Lower leg skin (tissue), 4 donors: ENCODE data around the gene PRRT1. TPM values are rescaled to one million over a fixed set of nuclear protein-coding genes. Genes with fewer than 3 reads are reported as not detected.

Experiments
- DNase-seq, 2 donors: peaks; one replicate each; pipeline ENCODE4 v3.0.0-alpha.2; 2019; ENCODE audit warnings: low spot score in 2 of 2
- H3K4me3 ChIP-seq: fragments of 200-600 bp; sonication (generic); 2 replicates; pipeline ENCODE4 v1.5.1; 2017; ENCODE audit warnings: mild to moderate bottlenecking, low read depth; ENCODE audit not compliant: poor library complexity, severe bottlenecking
- POLR2A ChIP-seq, 2 donors: fragments of 450-650 bp; IDR thresholded peaks; one replicate each; pipeline ENCODE4 v1.6.1; 2016 to 2017; ENCODE audit warnings: antibody characterized with exemption in 2 of 2, mild to moderate bottlenecking in 1 of 2, moderate library complexity in 1 of 2
- WGBS, 2 donors: methylation state at CpG; one replicate each; pipeline ENCODE4 v1.1.5; 2018; 5-methylcytosine and 5-hydroxymethylcytosine counted together
- intact Hi-C: fragments of 100-400 bp; cut with DNase I; formaldehyde crosslinking; loops from one replicate; pipeline ENCODE4 v1.15.0; 2023; ENCODE audit warnings: low total_unique reads
- total RNA-seq, 4 donors: library from RNA; depleted of rRNA; stranded (reverse); fragments of >200 nt; gene quantifications; one replicate each; pipeline ENCODE4 v1.1.0, GENCODE V29; 2016
- TF ChIP-seq, protein P1 (sequence below), 3 donors: fragments of 450-650 bp; IDR thresholded peaks; one replicate each; pipeline ENCODE4 v1.5.1; 2016; ENCODE audit warnings: antibody characterized with exemption in 3 of 3, mild to moderate bottlenecking in 3 of 3, moderate library complexity in 2 of 3

PRRT1 gene
- total RNA-seq, 4 donors from 2014 or later: 0.56 to 2.6 (median 0.94) TPM

DNA sequence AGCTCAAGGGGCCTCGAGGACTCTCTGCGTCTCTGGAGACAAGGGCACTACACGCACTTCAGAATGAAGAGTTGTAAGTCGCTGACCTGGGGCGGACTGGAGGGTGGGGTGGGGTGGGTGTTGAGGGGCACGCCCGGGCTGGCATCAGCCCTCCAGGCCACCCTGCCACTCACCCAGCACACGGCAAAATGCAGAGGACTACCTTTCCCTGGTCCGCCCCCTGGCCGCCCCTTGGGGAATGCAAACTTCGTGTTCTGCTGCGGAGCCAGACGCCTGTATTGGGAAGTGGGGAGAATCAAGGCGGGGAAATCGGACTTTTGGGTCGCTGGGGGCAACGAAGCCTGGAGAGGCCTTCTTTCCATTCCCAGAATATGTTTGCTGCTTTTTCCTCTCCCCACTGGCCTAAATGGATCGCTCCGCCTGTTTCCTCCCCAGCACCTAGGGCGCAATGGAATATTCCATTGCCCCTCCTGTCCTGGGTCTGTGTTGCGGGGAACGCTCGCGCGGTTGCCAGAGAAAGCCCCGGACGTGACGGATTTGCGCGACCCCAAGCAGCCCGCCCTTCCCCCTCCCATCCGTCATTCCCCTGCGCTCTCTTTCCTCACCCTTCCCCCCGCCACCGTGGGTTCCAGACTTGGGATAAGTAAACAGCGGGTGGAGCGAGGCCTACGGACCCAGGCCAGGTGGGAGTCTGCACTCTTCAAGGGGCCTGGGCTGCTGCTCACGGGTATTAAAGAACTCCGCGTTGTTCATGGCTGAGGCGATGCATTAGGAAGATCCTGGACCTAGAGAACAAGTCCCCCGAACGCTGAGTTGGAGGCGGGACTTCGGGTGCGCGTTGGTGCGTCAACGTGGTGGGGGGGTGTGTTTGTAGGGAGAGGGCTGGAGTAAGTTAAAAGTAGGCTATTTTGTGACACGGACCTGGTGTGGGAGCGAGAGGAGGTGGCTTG is 2.1 kb upstream of the PRRT1 start, which contains the start of gene PPT2:
Gene PPT2 (plus strand): TSS at position 578 of the 950 bp plus-strand sequence. CDS start 454 bp downstream, outside the sequence.
- peak within 1 kb of the TSS; percentile 76 for H3K4me3 ChIP-seq
- intact Hi-C loops: no loop called here
- no peak for TF ChIP-seq POLR2A (IDR thresholded peaks at IDR 0.05)
- TF ChIP-seq, protein P1, sequence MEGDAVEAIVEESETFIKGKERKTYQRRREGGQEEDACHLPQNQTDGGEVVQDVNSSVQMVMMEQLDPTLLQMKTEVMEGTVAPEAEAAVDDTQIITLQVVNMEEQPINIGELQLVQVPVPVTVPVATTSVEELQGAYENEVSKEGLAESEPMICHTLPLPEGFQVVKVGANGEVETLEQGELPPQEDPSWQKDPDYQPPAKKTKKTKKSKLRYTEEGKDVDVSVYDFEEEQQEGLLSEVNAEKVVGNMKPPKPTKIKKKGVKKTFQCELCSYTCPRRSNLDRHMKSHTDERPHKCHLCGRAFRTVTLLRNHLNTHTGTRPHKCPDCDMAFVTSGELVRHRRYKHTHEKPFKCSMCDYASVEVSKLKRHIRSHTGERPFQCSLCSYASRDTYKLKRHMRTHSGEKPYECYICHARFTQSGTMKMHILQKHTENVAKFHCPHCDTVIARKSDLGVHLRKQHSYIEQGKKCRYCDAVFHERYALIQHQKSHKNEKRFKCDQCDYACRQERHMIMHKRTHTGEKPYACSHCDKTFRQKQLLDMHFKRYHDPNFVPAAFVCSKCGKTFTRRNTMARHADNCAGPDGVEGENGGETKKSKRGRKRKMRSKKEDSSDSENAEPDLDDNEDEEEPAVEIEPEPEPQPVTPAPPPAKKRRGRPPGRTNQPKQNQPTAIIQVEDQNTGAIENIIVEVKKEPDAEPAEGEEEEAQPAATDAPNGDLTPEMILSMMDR (IDR thresholded peaks at IDR 0.05): no peak
- DNase-seq: peak; percentile 88 to 98
- 1% methylated on average over 50 to 52 of the region's 52 CpGs for WGBS, 2 donors

DNA sequence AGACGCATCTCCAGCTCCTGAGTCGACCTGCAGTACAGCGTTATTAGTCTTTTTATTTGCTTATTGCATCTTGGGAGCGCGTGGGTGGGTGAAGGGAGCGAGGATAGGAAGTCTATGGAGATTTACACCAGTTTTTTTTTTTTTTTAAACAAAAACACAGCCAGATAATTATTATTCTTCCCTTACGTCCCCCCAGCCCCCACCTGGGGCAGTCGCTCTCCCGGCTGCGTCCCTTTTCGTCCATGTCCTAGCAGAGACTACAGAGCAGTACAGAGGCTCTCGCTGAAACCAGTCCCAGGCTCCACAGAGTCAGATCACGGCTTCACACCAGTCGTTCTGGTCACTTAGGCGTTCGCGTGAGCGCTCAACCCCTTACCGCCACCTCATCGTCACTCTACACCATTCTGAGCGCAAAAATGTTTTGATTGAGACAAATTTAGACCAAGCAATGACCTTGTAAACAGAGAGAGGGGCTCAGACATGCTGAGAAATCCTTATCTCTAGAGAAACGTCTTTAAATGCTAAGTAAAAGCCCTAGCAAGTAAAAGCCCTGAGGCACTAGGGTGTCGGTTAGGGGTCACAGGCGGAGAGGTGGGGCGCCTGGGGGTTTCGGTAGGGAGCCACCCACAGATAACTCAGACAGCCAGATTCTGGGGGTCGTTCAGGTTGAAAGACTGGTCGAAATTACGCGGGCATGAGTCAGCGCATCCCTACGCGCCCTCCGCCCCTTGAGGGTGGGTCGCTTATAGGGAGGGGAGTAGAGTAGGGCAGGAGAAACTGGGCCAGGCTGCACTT is 1.2 kb upstream of the PRRT1 start:
- intact Hi-C loops: no loop called here
- peak overlapping the region; percentile 76 for H3K4me3 ChIP-seq
- TF ChIP-seq, protein P1 (IDR thresholded peaks at IDR 0.05): no peak
- TF ChIP-seq POLR2A (IDR thresholded peaks at IDR 0.05): no peak
- WGBS, 2 donors: 18 to 25% methylated on average over 35 of the region's 35 CpGs
- DNase-seq: peak in 1 of 2 donors; percentile 26

DNA sequence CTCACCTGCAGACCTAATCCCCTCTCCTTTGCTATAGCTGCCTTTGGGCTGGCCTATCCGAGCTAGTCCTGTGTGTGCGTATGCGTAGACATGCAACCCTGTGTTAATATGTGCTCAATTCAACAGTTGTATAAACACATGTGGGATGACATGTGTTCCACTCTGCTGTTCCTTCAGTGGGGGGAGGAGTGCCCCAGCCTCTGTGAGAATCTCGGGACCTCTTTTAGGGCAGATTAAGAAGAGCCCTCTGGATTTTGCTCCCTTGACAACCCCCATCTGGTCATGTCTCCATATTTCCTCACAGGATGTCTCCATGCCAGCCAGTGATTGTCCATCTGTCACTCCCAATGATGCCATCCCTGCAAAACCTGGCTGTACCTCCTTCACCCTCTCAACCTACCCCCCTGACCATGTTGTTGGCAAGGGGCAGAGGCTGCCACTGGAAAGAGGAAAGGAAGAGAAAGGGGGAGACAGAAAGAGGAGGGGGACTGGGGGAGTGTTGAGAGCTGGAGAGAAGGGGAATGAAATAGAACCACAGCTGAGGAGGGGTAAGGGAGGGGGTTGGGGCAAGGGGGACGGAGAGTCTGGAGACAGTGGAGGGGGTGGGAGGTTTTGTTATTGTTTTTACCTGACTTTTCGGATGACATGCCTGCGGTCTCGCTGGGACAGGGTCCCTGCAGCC is 417 bp downstream of the PRRT1 start:
- intact Hi-C loops: no loop called here
- no peak overlapping the region for H3K4me3 ChIP-seq
- 42 to 46% methylated on average over 8 of the region's 8 CpGs for WGBS, 2 donors
- no peak for DNase-seq
- TF ChIP-seq POLR2A (IDR thresholded peaks at IDR 0.05): no peak
- TF ChIP-seq, protein P1 (IDR thresholded peaks at IDR 0.05): no peak

DNA sequence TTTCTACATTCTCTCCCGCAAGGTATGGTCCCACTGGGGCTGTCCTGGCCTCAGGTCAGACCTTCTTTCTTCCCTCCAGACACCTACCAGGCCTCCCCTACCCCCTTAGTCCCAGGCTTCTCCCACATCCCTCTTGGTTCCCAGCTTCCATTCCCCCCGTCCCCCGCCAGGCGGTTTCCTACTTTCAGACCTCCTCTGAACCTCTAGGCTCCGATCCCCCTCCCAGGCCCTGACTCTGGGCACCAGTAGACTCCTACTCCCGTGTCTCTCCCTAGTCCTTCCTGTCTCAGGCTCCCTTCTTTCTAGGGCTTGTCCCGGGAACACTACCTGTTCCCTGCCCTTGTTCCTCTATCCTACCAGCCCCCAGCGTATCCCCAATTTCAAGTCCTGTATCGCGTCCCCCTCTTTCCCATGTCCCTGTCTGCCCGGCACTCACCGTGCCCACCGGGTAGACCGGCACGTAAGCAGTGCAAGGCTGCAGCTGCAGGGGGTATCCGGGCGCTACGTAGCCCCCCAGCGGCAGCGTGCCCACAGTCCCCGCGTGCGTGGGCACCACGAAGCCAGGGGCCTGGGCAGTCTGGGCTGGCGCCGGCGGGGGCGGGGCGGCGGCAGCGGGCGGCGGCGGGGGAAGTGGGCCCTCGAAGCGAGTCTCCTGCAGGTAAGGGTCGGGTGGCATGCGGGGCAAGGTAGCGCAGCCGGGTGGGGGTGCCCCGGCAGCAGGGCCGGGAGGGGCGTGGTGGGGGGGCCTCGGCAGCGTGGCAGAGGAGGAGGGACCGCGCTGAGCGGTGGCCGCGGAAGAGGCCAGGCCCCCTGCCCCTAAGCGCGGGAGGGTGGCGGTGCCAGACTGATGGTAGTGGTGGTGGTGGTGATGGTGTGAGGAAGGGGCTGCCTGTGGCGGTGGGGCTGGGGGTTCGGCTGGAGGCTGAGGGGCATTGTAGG is 1.5 kb downstream of the PRRT1 start:
- no peak for TF ChIP-seq POLR2A (IDR thresholded peaks at IDR 0.05)
- TF ChIP-seq, protein P1 (IDR thresholded peaks at IDR 0.05): no peak
- DNase-seq: no peak
- 68 to 69% methylated on average over 42 to 52 of the region's 55 CpGs for WGBS, 2 donors
- intact Hi-C loops: no loop called here
- no peak overlapping the region for H3K4me3 ChIP-seq
